HepG2 (cell line): ENCODE data around the gene LRIT2. TPM values are rescaled to one million over a fixed set of nuclear protein-coding genes. Genes with fewer than 3 reads are reported as not detected.

Experiments used
- DNMT3B ChIP-seq: conservative IDR thresholded peaks from 2 replicates; pipeline ENCODE4 v1.6.1; 2016; ENCODE audit warnings: missing biosample characterization, control low read depth
- EED ChIP-seq: sonication (generic); formaldehyde crosslinking; IDR thresholded peaks from 2 replicates; pipeline ENCODE4 v1.5.0; 2020; ENCODE audit warnings: mild to moderate bottlenecking, missing genetic modification reagents
- FOXA3 ChIP-seq: IDR thresholded peaks from 2 replicates; pipeline ENCODE4 v1.6.1; 2016; ENCODE audit warnings: missing genetic modification reagents, missing compliant biosample characterization
- KLF13 ChIP-seq: sonication (generic); formaldehyde crosslinking; IDR thresholded peaks from 2 replicates; pipeline ENCODE4 v1.4.0; 2020; ENCODE audit warnings: mild to moderate bottlenecking, missing genetic modification reagents
- NONO ChIP-seq, 2 experiments: fragments of 450-650 bp in 1 of 2; sonication (generic) in 1 of 2; formaldehyde crosslinking in 1 of 2; IDR thresholded peaks in 1 of 2; conservative IDR thresholded peaks in 1 of 2; 2 replicates each; pipeline versions ENCODE4 v1.6.1 to v1.8.0; 2017 to 2022; ENCODE audit warnings: mild to moderate bottlenecking in 1 of 2, missing genetic modification reagents in 1 of 2, moderate library complexity in 1 of 2
- RAD21 ChIP-seq: fragments of 450-650 bp; formaldehyde crosslinking; IDR thresholded peaks from 2 replicates; pipeline ENCODE4 v1.5.0; 2020; ENCODE audit warnings: mild to moderate bottlenecking
- REPIN1 ChIP-seq: sonication (generic); formaldehyde crosslinking; IDR thresholded peaks from 2 replicates; pipeline ENCODE4 v1.8.0; 2022; ENCODE audit warnings: missing genetic modification reagents, low read depth, mild to moderate bottlenecking, borderline replicate concordance
- SALL1 ChIP-seq: sonication (generic); formaldehyde crosslinking; IDR thresholded peaks from 2 replicates; pipeline ENCODE4 v1.8.0; 2022; ENCODE audit warnings: mild to moderate bottlenecking, missing genetic modification reagents
- XRCC5 ChIP-seq: fragments of 200-400 bp; formaldehyde crosslinking; optimal IDR thresholded peaks from 2 replicates; pipeline ENCODE3; 2017; ENCODE audit warnings: mild to moderate bottlenecking, low read length
- ZBTB25 ChIP-seq: IDR thresholded peaks from 2 replicates; pipeline ENCODE4 v1.6.1; 2018; ENCODE audit warnings: missing genetic modification reagents
- ZNF17 ChIP-seq: sonication (generic); formaldehyde crosslinking; IDR thresholded peaks from 2 replicates; pipeline ENCODE4 v1.5.0; 2020; ENCODE audit warnings: mild to moderate bottlenecking, missing genetic modification reagents
- ZNF224 ChIP-seq: sonication (generic); formaldehyde crosslinking; IDR thresholded peaks from 2 replicates; pipeline ENCODE4 v1.5.0; 2020; ENCODE audit warnings: mild to moderate bottlenecking, missing genetic modification reagents
- ZNF460 ChIP-seq: sonication (generic); formaldehyde crosslinking; IDR thresholded peaks from 2 replicates; pipeline ENCODE4 v1.5.1; 2020; ENCODE audit warnings: missing genetic modification reagents, mild to moderate bottlenecking, borderline replicate concordance
- ZNF550 ChIP-seq: sonication (generic); formaldehyde crosslinking; IDR thresholded peaks from 2 replicates; pipeline ENCODE4 v1.4.0; 2020; ENCODE audit warnings: mild to moderate bottlenecking, missing genetic modification reagents, borderline replicate concordance
- ZNF552 ChIP-seq: sonication (generic); formaldehyde crosslinking; IDR thresholded peaks from 2 replicates; pipeline ENCODE4 v1.9.0; 2022; ENCODE audit warnings: missing genetic modification reagents, mild to moderate bottlenecking, borderline replicate concordance
- ZNF629 ChIP-seq: sonication (generic); formaldehyde crosslinking; conservative IDR thresholded peaks from 2 replicates; pipeline ENCODE4 v1.5.0; 2020; ENCODE audit warnings: missing genetic modification reagents
- ZNF709 ChIP-seq: sonication (generic); formaldehyde crosslinking; IDR thresholded peaks from 2 replicates; pipeline ENCODE4 v1.5.0; 2020; ENCODE audit warnings: mild to moderate bottlenecking, missing genetic modification reagents
- polyA plus RNA-seq, 8 experiments: library from polyadenylated mRNA; depleted of rRNA in 3 of 8; stranded (reverse) in 7 of 8; unstranded in 1 of 8; fragments of >200 nt; fragmentation: Illumina TruSeq in 4 of 8; extraction: Trizol in 4 of 8; gene quantifications; 2 replicates each; pipeline versions ENCODE4 v1.2.1 to v1.2.3, GENCODE V29; 2011 to 2016; ENCODE audit warnings: low read depth in 4 of 8, missing spikeins in 1 of 8, mixed read lengths in 1 of 8; ENCODE audit not compliant: insufficient read depth in 1 of 8
- total RNA-seq, 5 experiments: library from RNA; depleted of rRNA; stranded (reverse); fragments of >200 nt; fragmentation: Illumina TruSeq; extraction: Trizol; gene quantifications; 2 replicates each; pipeline ENCODE4 v1.2.3, GENCODE V29; 2016; ENCODE audit warnings: low read depth in 1 of 5
- TF ChIP-seq, protein P1 (sequence below): IDR thresholded peaks from 2 replicates; pipeline ENCODE4 v1.6.1; 2016; ENCODE audit warnings: missing compliant biosample characterization, missing genetic modification reagents, borderline replicate concordance
- TF ChIP-seq, protein P2 (sequence below): IDR thresholded peaks from 2 replicates; pipeline ENCODE4 v1.6.1; 2016; ENCODE audit warnings: low read depth, missing genetic modification reagents, missing compliant biosample characterization

The LRIT2 gene
- total and polyA plus RNA-seq, 2 of the 13 experiments (the other 11 are each of a cell fraction or from before 2014, with no cell fraction given) = not detected

- TF ChIP-seq ZNF629 (CRISPR knock-in tag) = no peak
- TF ChIP-seq, protein P1, sequence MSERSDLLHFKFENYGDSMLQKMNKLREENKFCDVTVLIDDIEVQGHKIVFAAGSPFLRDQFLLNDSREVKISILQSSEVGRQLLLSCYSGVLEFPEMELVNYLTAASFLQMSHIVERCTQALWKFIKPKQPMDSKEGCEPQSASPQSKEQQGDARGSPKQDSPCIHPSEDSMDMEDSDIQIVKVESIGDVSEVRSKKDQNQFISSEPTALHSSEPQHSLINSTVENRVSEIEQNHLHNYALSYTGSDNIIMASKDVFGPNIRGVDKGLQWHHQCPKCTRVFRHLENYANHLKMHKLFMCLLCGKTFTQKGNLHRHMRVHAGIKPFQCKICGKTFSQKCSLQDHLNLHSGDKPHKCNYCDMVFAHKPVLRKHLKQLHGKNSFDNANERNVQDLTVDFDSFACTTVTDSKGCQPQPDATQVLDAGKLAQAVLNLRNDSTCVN (CRISPR knock-in tag) = peak; percentile 45; the same call in 1 of the 2 replicates
- TF ChIP-seq ZNF709 = no peak
- TF ChIP-seq, protein P2, sequence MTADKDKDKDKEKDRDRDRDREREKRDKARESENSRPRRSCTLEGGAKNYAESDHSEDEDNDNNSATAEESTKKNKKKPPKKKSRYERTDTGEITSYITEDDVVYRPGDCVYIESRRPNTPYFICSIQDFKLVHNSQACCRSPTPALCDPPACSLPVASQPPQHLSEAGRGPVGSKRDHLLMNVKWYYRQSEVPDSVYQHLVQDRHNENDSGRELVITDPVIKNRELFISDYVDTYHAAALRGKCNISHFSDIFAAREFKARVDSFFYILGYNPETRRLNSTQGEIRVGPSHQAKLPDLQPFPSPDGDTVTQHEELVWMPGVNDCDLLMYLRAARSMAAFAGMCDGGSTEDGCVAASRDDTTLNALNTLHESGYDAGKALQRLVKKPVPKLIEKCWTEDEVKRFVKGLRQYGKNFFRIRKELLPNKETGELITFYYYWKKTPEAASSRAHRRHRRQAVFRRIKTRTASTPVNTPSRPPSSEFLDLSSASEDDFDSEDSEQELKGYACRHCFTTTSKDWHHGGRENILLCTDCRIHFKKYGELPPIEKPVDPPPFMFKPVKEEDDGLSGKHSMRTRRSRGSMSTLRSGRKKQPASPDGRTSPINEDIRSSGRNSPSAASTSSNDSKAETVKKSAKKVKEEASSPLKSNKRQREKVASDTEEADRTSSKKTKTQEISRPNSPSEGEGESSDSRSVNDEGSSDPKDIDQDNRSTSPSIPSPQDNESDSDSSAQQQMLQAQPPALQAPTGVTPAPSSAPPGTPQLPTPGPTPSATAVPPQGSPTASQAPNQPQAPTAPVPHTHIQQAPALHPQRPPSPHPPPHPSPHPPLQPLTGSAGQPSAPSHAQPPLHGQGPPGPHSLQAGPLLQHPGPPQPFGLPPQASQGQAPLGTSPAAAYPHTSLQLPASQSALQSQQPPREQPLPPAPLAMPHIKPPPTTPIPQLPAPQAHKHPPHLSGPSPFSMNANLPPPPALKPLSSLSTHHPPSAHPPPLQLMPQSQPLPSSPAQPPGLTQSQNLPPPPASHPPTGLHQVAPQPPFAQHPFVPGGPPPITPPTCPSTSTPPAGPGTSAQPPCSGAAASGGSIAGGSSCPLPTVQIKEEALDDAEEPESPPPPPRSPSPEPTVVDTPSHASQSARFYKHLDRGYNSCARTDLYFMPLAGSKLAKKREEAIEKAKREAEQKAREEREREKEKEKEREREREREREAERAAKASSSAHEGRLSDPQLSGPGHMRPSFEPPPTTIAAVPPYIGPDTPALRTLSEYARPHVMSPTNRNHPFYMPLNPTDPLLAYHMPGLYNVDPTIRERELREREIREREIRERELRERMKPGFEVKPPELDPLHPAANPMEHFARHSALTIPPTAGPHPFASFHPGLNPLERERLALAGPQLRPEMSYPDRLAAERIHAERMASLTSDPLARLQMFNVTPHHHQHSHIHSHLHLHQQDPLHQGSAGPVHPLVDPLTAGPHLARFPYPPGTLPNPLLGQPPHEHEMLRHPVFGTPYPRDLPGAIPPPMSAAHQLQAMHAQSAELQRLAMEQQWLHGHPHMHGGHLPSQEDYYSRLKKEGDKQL (CRISPR knock-in tag) = no peak
- TF ChIP-seq RAD21 (CRISPR knock-in tag) = peak; percentile 78
- no peak for TF ChIP-seq ZNF17 (CRISPR knock-in tag)
- no peak for TF ChIP-seq EED (CRISPR knock-in tag)
- no peak for TF ChIP-seq KLF13 (CRISPR knock-in tag)
- TF ChIP-seq SALL1 (CRISPR knock-in tag) = no peak
- TF ChIP-seq ZNF550 (CRISPR knock-in tag) = no peak
- no peak for TF ChIP-seq ZBTB25
- 0 out of 2 replicates have a peak, but pooled peaks have one; percentile 21 for TF ChIP-seq FOXA3 (CRISPR knock-in tag)
- no peak for TF ChIP-seq DNMT3B (CRISPR knock-in tag)
- no peak for TF ChIP-seq ZNF460 (CRISPR knock-in tag)
- no peak for TF ChIP-seq ZNF224 (CRISPR knock-in tag)
- TF ChIP-seq REPIN1 (CRISPR knock-in tag) = peak; percentile 46; the same call in 1 of the 2 replicates
- no peak for TF ChIP-seq ZNF552 (CRISPR knock-in tag)
- TF ChIP-seq NONO (IDR thresholded peaks at IDR 0.05) = no peak
- no peak for TF ChIP-seq NONO (CRISPR knock-in tag; conservative IDR thresholded peaks at IDR 0.05)
- peak; percentile 42 for TF ChIP-seq XRCC5
These were observed 39.3 kb upstream of the LRIT2 start (continued) for GRCh38 chr10:84264611-84265141.
